Mucosa of stomach (tissue), 1 donor: ENCODE results near the gene R3HDM1.
"Not testable (repeated sequence)": the region's sequence is repeated elsewhere in the genome, so short reads cannot be mapped to it uniquely, and the experiment has no call there.

Experiments
- H3K27me3 ChIP-seq: one replicate; pipeline ENCODE4 v1.7.0; 2013; ENCODE audit warnings: mild to moderate bottlenecking, low read length; ENCODE audit not compliant: control insufficient read depth, insufficient read depth
- H3K36me3 ChIP-seq: one replicate; pipeline ENCODE4 v1.7.0; 2013; ENCODE audit warnings: low read length; ENCODE audit not compliant: control insufficient read depth, insufficient read depth
- H3K4me1 ChIP-seq: one replicate; pipeline ENCODE4 v1.7.0; 2013; ENCODE audit warnings: mild to moderate bottlenecking, low read length; ENCODE audit not compliant: control insufficient read depth, insufficient read depth
- H3K4me3 ChIP-seq: one replicate; pipeline ENCODE4 v1.7.0; 2013; ENCODE audit warnings: low read length
- H3K9ac ChIP-seq: one replicate; pipeline ENCODE4 v1.7.0; 2013; ENCODE audit warnings: mild to moderate bottlenecking, low read length, moderate library complexity
- H3K9me3 ChIP-seq: one replicate; pipeline ENCODE4 v1.7.0; 2013; ENCODE audit warnings: mild to moderate bottlenecking, low read length, moderate library complexity; ENCODE audit not compliant: control insufficient read depth
- donor health status: Pancreatic carcinoma.

R3HDM1 gene

GRCh38 chr2:135532581-135532980 is 1.3 kb downstream of the R3HDM1 start:
- H3K9me3 ChIP-seq, result no peaks in the 10 kb centered on the region
- no peaks in the 10 kb centered on the region for H3K36me3 ChIP-seq
- H3K9ac ChIP-seq, result no peak overlapping the region
- peaks cover 6% of the 10 kb centered on the region for H3K4me1 ChIP-seq
- H3K4me3 ChIP-seq, result no peak overlapping the region
- H3K27me3 ChIP-seq, result no peaks in the 10 kb centered on the region

- H3K36me3 ChIP-seq, H3K9ac ChIP-seq, H3K27me3 ChIP-seq, H3K9me3 ChIP-seq, H3K4me3 ChIP-seq, H3K4me1 ChIP-seq: not testable (repeated sequence)
Measured at GRCh38 chr2:135533545-135533944, 2.3 kb downstream of the R3HDM1 start.

- H3K9me3 ChIP-seq, result no peaks in the 10 kb centered on the region
- H3K4me1 ChIP-seq, result no peaks in the 10 kb centered on the region
- H3K9ac ChIP-seq, result no peak overlapping the region
- H3K27me3 ChIP-seq, result no peaks in the 10 kb centered on the region
- H3K36me3 ChIP-seq, result no peaks in the 10 kb centered on the region
- H3K4me3 ChIP-seq, result no peak overlapping the region
Measured at GRCh38 chr2:135546436-135546835, 15.2 kb downstream of the R3HDM1 start.

- Histone ChIP-seq H3K36me3 (no peaks in the 10 kb centered on the region), H3K4me1 (no peaks in the 10 kb centered on the region), H3K9me3 (no peaks in the 10 kb centered on the region), H3K9ac (no peak overlapping the region), H3K4me3 (no peak overlapping the region), H3K27me3 (no peaks in the 10 kb centered on the region)
Measured at GRCh38 chr2:135547311-135547710, 16.0 kb downstream of the R3HDM1 start.

GRCh38 chr2:135551356-135551755 is 20.1 kb downstream of the R3HDM1 start:
- Histone ChIP-seq H3K4me3 (no peak overlapping the region), H3K9me3 (no peaks in the 10 kb centered on the region), H3K27me3 (no peaks in the 10 kb centered on the region), H3K4me1 (no peaks in the 10 kb centered on the region), H3K9ac (no peak overlapping the region), H3K36me3 (no peaks in the 10 kb centered on the region)

- Histone ChIP-seq H3K4me3 (no peak overlapping the region), H3K9me3 (no peaks in the 10 kb centered on the region), H3K9ac (no peak overlapping the region), H3K27me3 (no peaks in the 10 kb centered on the region), H3K4me1 (no peaks in the 10 kb centered on the region), H3K36me3 (no peaks in the 10 kb centered on the region)
Measured at GRCh38 chr2:135552887-135553286, 21.6 kb downstream of the R3HDM1 start.

- Histone ChIP-seq H3K27me3 (no peaks in the 10 kb centered on the region), H3K4me1 (no peaks in the 10 kb centered on the region), H3K36me3 (no peaks in the 10 kb centered on the region), H3K9ac (no peak overlapping the region), H3K9me3 (no peaks in the 10 kb centered on the region), H3K4me3 (no peak overlapping the region)
Measured at GRCh38 chr2:135555311-135555710, 24.0 kb downstream of the R3HDM1 start.

- H3K36me3 ChIP-seq, result no peaks in the 10 kb centered on the region
- H3K4me3 ChIP-seq, result no peak overlapping the region
- no peaks in the 10 kb centered on the region for H3K9me3 ChIP-seq
- H3K9ac ChIP-seq, result no peak overlapping the region
- no peaks in the 10 kb centered on the region for H3K4me1 ChIP-seq
- no peaks in the 10 kb centered on the region for H3K27me3 ChIP-seq
Measured at GRCh38 chr2:135557530-135557929, 26.2 kb downstream of the R3HDM1 start.

- no peak overlapping the region for H3K4me3 ChIP-seq
- no peaks in the 10 kb centered on the region for H3K9me3 ChIP-seq
- no peaks in the 10 kb centered on the region for H3K4me1 ChIP-seq
- H3K27me3 ChIP-seq, result no peaks in the 10 kb centered on the region
- H3K9ac ChIP-seq, result no peak overlapping the region
- no peaks in the 10 kb centered on the region for H3K36me3 ChIP-seq
Measured at GRCh38 chr2:135561925-135562324, 30.6 kb downstream of the R3HDM1 start.

GRCh38 chr2:135563793-135564192 is 32.5 kb downstream of the R3HDM1 start:
- no peak overlapping the region for H3K4me3 ChIP-seq
- no peaks in the 10 kb centered on the region for H3K27me3 ChIP-seq
- H3K9me3 ChIP-seq, result no peaks in the 10 kb centered on the region
- H3K9ac ChIP-seq, result no peak overlapping the region
- no peaks in the 10 kb centered on the region for H3K36me3 ChIP-seq
- no peaks in the 10 kb centered on the region for H3K4me1 ChIP-seq

- Histone ChIP-seq H3K4me3 (no peak overlapping the region), H3K36me3 (no peaks in the 10 kb centered on the region), H3K9me3 (no peaks in the 10 kb centered on the region), H3K27me3 (no peaks in the 10 kb centered on the region), H3K9ac (no peak overlapping the region), H3K4me1 (no peaks in the 10 kb centered on the region)
Measured at GRCh38 chr2:135570884-135571283, 39.6 kb downstream of the R3HDM1 start.

- Histone ChIP-seq H3K4me1 (no peaks in the 10 kb centered on the region), H3K4me3 (no peak overlapping the region), H3K9me3 (no peaks in the 10 kb centered on the region), H3K36me3 (no peaks in the 10 kb centered on the region), H3K27me3 (no peaks in the 10 kb centered on the region), H3K9ac (no peak overlapping the region)
Measured at GRCh38 chr2:135573620-135574019, 42.3 kb downstream of the R3HDM1 start.

GRCh38 chr2:135581282-135581681 is 50.0 kb downstream of the R3HDM1 start:
- Histone ChIP-seq H3K27me3 (no peaks in the 10 kb centered on the region), H3K4me3 (no peak overlapping the region), H3K9me3 (no peaks in the 10 kb centered on the region), H3K36me3 (no peaks in the 10 kb centered on the region), H3K4me1 (no peaks in the 10 kb centered on the region), H3K9ac (no peak overlapping the region)
